ENCODE measurements around the gene ATP1A4.
"Not testable (repeated sequence)": the region's sequence is repeated elsewhere in the genome, so short reads cannot be mapped to it uniquely, and the experiment has no call there.

ATP1A4 gene

DNA sequence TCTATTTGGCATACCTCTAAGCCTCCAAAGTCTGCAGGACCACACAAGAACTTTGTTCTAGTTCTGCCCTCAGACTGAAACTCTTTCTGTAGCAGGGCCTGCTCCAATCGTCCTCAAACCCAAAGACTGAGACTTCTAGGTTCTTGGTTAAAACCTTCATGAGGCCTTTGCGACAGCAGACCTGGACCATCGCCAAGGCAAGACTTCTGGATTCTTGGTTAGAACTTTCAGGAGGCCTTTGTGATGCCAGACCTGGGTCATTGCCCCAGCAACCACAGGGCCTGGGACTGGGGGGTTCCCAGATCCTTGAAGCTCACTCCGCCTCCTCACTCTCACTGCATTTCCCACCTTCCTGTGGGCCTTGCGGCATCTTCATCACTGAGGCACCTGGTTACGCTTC, at the start of gene ATP1A4:
ATP1A4 (plus strand) TSS at position 301 of the 400 bp plus-strand sequence. CDS start 438 bp downstream, outside the sequence.
- DNase-seq = no peak

DNA sequence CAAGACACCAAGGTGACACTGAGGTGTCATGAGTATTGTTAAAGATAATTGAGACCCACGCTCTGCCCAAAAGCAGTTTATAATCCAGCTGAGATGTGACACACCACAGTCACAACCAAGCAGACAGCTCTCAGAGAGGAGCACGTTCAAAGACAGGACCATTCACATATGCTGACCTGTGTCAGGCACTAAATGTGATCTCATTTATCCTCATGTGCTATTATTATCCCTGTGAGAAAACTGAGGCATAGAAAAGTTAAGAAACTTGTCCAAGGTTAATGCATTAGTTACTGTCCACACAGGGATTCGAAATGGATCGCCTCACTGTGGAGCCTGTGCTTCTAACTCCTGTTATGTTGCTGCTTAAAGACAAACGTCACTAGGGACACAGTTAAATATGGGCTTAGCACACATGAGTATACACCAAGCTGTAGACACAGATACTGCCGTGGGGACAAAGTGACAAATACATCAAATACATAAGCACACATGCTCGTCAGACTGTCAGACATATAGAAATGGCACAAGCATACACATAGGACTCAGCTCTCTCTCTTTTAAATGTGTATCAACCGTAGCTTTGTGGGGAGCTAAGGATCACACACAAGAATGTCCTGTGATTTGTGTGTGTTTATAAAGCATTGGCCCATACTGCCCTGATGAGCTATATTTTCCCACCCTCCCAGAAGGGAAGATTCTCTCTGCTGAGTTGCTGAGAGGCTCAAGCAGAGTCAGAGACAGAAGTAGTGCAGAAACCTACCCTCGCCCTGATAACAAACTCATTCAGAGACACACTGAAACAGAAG, 49.5 kb upstream of the ATP1A4 start:
- DNase-seq = no peak

DNA sequence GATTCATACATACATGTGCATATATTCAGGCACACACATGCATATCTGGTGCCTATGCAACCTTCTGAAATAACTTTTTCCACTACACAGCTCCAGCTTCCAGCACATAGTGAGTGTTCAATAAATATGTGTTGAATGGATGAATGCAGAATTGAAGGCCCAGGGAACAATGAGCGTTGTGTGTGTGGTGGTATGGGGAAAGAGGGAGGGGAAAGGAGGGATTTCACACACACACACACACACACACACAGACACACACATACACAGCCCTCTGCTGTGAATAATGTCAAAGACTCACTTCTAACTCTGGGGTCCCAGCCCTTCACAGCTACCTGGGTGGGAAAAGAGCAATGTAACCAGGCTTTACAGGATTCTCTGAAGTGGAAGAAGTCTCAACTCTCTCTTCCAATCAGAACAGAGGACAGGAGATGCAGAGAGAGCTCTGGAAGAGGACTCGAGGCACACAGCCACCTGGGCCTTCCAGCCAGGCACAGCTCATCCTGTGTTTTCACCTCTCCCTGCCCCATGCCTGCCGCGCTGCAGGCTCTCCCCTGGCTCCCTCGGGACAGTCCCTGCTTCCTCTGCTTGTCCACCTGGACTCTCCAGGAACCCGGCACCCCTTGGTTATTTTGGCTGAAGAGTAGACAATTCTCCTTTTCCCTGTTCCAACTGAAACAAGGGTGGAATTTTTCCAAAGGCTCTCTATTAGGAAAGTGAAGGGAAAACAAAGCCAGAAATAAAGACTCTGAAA, 47.6 kb upstream of the ATP1A4 start:
- no peak for DNase-seq

DNA sequence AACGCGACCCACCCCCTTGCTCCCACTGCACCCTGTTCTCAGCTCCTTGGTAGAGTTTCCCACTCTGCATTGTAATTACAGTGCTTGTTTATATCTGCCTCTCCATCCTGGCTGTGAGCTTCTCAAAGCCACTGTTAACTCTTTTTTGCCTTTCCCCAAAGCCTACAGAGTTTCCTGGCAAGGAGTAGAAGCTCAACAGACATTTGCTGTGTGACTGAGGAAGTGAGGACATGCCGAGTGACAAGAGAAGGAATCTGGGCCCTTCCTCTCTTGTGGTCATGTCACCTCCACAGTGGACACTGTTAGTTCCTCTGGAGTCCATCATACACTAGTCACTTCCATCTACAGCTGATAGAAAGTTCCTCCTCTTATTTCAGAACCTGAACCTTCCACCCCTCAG, 46.9 kb upstream of the ATP1A4 start:
- no peak for DNase-seq

GRCh38 chr1:160105155-160105554, 46.2 kb upstream of the ATP1A4 start:
- no peak for DNase-seq

- no peak for DNase-seq
Observed at GRCh38 chr1:160107512-160107911, 43.9 kb upstream of the ATP1A4 start.

DNA sequence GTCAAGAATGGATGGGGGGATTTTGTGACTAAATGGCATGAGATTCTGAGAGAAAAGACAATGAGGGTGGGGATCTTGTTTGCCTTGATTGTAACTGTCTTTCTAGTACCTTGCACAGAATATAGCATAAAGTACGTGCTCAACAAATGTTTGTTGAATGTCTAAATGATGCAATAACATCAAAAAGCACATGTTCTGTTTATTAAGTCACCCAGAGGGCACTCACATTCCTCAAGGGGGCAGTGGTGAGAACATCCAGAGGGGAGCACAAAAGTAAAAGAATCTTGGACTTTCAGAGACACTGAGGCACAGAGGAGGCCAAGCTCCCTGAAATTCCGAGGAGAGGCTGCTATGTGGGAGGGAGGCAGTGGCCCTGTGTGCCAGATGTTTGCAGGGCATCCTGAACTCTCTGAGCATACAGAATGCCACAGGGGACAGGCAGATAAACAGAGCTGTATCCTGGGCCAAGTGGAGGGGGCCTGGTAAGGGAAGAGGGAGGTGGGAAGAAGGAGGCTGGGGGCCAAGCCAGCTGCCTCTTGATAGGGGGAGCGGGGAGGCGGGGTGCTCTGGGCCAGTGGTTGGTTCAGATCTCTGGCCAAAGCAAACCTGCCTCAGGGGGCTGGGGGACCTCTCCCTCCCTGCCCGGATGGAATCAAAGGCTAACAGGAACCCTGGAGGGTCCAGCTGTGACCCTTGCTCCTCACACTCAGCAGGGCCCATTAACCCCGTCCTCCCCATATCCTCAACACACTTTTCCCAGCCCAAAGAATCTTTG, 42.3 kb upstream of the ATP1A4 start:
- peak; percentile 57 for DNase-seq

DNA sequence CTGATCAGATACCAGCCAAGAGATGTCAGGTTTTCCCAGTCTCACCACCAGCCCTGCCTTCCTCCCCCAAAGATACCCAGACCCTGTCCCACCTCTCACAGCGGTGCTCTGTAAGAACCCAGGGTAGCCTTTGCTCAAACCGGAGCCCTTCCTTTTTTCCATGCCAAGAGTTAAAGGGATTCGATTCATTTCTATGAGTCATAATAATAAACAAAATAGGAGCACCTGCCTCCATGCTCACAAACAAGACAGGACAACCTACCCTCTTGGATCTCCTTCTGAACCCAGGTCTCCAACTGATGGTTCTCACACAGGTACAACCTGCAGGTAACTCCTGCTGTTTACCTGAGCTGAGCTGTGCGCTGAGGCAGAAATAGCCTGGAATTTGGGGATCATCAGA, 41.7 kb upstream of the ATP1A4 start:
- DNase-seq = no peak

DNA sequence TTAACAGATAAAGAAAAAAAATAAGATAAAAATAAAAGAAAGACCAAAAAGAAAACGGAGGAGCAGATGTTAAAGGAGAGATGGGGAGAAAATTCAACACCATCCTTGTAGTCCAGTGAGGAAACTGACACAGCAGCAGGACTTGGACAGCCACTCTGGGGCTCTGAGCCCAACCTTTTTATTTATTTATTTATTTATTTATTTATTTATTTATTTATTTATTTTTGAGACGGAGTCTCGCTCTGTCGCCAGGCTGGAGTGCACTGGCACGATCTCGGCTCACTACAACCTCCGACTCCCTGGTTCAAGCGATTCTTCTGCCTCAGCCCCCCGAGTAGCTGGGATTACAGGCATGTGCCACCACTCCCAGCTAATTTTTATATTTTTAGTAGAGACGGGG, 39.9 kb upstream of the ATP1A4 start:
- not testable (repeated sequence) for DNase-seq

- DNase-seq = no peak
Observed at GRCh38 chr1:160112357-160112756, 39.0 kb upstream of the ATP1A4 start.

DNA sequence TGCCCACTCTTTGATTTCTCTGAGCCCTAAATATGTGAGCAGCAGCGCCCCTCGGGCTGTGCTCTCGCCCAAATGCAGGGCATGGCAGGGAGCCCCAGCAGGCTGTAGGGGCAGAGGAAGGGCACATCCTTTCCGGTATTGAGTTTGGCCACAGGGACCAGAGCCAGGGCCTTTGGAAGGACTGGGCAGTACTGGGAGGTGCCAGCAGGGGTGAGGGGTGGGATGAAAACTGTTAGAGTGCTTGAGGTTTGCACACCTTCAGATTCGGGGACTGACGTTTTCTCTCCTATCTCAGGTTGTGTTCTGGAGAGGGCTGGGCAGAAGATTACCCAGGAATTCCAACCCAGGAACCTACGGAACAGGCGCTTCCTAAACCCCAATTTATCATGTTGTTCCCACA, 38.0 kb upstream of the ATP1A4 start:
- no peak for DNase-seq

DNA sequence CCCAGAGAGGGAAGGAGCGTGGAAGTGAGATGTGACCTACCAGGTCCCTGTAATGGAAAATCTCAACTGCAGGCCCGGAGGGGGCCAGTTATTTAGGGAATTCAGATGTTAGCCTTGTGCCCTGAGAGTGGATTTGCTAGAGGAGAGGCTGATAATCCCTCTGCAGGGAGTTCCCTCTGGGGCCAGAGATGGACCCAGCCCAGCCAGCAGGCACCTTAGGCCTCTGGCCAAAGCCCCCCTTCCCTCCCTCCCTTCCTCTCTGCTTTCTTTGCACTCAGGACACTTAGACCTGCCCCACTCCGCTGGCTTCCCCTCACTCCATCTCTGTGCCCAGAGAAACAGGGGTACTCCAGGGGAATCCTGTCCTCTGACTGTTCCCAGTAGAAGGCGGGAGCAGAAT, 37.3 kb upstream of the ATP1A4 start:
- peak; percentile 36 for DNase-seq

GRCh38 chr1:160115545-160116282, 35.7 kb upstream of the ATP1A4 start, which contains the start of gene ATP1A2:
Gene ATP1A2, plus strand, starts transcription at chr1:160115759. Its CDS starts 103 bp downstream, at chr1:160115862.
- no peak for DNase-seq

DNA sequence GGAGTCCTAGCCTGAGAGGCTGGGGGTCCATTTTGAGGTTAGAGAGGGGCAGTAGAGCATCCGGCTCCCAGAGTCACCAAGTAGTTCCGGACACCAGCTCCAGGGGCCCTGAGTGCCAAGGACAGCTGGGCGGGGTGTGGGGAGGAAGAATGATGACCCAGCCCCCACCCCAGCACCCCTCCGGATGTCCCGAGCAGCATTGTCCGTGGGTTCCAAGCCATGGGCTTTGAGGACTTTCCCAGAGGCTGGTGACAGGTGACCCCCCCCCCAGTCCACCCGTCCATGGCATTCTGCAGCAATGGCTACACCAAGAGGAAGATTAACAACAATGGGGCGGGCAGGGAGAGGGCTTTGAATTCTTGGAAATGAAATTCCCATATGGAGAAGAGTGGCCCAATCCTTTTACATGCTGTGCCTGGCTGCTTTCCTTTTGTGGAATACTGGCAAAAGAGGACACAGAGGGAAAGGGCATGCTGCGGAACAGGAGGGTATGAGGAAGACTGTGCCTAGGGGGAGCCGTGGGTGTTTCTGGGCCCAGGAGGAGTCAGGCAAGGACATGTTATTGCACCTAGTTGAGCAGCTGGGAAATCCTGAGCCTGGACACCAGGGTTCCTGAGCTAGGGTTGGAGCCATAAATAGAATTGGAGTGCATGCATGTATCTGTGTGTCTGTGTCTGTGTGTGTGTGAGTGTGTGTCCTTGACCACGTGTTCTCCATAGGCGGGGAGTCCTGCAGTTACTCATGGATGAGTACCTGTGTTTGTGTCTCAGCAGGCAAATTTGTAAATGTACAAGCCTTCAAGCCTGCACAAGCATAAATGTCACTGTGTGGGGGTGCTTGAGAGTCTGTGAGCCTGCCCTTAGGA, 34.9 kb upstream of the ATP1A4 start:
- no peak for DNase-seq

DNA sequence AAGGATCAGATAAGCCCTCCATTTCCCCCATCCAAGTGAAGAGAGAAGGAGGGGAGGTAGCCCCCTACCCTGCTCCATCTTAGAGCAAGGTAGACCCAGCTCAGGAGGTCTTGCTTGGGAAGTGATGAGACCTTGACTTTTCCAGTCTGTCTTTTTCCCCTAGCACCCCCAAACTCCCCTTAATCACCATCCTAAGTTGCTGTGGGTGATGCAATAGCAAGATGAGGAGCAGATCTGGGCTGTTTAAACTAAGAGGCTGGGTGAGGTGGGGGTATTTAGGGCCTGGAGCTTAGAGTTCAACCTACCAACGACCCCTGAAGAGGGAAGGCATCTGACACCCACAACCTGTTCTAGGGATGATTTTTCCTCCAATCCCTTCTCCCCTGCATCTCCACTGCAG, 34.1 kb upstream of the ATP1A4 start:
- no peak for DNase-seq

- peak; percentile 65 for DNase-seq
Observed at GRCh38 chr1:160117709-160118183, 33.7 kb upstream of the ATP1A4 start.

- no peak for DNase-seq
Observed at GRCh38 chr1:160118928-160119327, 32.5 kb upstream of the ATP1A4 start.

DNA sequence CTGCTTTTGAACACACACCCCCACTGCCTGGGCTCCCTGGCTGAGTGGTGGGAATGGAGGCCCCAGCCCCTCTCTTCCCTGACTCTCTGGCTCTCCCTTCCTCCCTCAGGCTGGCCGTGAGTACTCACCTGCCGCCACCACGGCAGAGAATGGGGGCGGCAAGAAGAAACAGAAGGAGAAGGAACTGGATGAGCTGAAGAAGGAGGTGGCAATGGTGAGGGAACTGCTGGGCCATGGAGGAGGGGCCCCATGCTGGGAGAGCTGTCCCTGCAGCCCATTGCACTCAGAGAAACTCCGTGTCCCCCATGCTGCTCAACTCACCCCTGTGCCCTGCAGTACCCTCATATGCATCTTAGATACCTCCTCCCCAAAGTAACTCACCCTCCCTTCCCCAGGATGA, 30.6 kb upstream of the ATP1A4 start:
- no peak for DNase-seq

DNA sequence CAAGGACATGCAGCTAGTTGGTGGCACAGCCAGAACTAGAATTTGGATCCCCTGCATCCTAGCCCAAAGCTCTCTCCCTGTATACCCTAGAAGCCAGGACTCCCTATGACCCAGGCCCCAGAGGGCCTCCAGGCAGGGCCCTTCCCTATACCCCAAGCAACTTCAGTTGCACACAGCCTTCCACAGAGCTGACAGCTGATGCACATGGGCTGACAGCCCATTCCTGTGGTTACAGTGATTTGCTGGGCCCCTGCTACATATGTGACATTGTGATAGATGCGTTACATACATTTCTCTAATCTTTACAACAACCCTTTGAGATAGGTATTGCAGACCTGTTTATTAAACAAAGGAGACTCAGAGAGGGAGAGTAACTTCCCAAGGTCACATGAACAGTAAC, 30.0 kb upstream of the ATP1A4 start:
- no peak for DNase-seq

DNA sequence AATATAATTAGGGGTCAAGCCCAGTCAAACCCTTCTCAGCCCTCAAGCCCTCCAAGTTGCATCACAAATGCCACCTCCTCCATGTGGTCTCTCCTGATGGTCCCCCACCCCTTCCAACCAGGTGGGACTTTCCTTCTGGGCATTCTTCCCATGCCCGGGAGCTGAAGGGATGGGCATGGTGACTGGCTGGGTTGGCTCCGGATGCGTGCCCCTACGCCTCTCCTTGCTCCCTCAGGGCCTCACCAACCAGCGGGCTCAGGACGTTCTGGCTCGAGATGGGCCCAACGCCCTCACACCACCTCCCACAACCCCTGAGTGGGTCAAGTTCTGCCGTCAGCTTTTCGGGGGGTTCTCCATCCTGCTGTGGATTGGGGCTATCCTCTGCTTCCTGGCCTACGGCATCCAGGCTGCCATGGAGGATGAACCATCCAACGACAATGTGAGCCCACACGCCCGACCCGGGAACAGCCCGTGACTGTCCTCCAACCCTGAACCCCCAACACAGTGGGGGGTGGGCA, 28.4 kb upstream of the ATP1A4 start:
- DNase-seq = no peak

GRCh38 chr1:160123726-160124125, 27.7 kb upstream of the ATP1A4 start:
- DNase-seq = no peak

Measured in NCI-H82 (cell line).